VCaP (cell line): ENCODE measurements around the gene MCTP2.

Experiments
- H3K27ac ChIP-seq: fragments of 450-650 bp; 2 replicates; pipeline ENCODE4 v1.5.1; 2017
- CTCF ChIP-seq: fragments of 450-650 bp; conservative IDR thresholded peaks from 2 replicates; pipeline ENCODE4 v1.5.1; 2017; ENCODE audit warnings: mild to moderate bottlenecking, moderate library complexity

The MCTP2 gene

GRCh38 chr15:94455297-94455696, 223.9 kb downstream of the MCTP2 start:
- H3K27ac ChIP-seq: no peak overlapping the region
- no peak for TF ChIP-seq CTCF

DNA sequence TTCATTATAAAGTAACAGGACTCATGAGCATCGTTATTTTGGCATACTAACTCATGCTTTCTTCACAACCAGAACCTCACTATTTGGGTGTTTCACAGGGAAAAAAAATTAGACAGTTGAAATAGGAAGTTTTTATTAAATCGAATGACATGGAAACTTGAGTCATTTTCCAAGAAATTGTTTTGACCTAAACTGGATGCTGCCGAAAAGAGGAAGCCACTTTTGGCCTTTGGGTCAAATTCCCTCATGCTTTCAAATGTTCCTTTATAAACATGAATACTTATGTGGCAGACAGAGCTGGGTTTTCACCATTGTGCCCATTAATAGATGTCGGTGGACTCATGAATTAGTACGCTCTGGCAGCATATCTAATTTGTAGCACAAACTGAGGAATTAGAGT, 224.9 kb downstream of the MCTP2 start:
- TF ChIP-seq CTCF: no peak
- no peak overlapping the region for H3K27ac ChIP-seq

DNA sequence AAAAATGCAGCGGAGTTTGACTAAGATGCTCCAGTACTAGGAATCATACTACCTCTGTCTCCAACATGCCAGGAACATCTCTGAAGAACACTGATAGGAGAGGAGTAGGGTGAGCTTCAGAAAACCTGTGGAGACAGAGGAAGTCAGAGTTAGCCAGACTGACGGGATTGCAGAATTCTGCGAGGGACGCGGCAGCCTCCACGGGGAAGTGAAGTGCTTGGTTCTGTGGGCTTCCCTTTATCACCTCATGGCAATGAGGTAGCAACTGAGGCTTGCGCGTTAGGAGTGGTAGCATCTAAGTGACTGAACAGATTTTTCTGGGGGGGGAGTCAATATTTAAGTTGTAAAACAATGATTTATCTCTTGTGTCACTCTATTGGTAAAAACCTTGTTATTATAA, 226.3 kb downstream of the MCTP2 start:
- H3K27ac ChIP-seq: no peak overlapping the region
- TF ChIP-seq CTCF: no peak

DNA sequence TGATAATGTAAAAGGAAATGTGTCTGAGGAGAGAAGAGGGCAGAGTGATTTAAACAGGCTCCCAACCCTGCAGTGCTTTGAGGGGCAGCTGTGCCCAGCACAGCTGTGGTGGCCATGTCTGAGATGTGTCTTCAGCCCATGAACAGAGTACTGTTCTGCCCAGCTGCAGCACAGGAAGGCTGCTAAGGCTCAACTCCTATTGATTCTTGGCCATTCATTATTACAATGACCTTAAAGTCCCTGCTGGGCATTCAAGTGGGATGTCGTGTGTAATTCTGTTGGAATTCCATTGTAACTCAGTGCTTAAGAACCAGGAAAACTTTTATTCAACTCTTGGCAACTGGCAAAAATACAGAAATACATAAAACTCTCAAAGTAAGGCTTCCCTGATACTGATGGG, 229.3 kb downstream of the MCTP2 start:
- TF ChIP-seq CTCF: no peak
- no peak overlapping the region for H3K27ac ChIP-seq

DNA sequence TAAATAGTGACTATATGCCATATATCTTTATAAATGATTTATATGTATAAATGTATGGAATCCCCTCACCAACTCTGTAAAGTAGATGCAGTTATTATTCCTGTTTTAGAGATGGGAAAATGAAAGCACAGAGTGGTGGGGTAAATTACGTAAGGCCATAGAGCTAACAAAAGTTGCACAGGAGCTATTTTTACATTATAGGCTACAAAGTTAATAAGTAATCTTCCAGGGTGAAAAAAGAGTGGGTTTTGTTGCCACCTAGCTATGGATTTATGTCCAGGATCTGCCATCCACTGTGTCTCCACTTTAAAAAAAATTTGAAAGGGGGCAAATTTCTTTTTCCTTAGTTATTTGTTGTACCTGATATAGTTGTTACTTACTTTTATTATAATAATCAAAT, 235.7 kb downstream of the MCTP2 start:
- TF ChIP-seq CTCF: no peak
- H3K27ac ChIP-seq: no peak overlapping the region

DNA sequence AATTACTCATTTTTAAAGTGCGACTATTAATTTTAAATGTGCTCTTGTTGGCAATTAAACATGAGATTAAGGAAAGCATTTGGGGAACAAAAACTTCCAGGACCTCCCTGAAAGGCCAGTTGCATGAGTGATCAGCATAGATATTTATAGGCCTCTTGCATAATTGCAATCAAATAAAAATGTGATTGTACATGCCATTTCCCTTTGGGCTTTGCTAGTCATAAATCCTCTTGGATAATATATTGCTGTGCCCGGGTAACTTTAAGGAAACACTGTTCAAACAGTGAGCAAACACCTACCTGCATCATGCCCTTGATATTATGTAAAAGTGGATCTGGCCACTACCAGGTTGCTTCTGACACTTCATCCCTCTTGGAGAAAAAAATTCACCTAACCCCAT, 239.1 kb downstream of the MCTP2 start:
- TF ChIP-seq CTCF: no peak
- peak overlapping the region; percentile 62 for H3K27ac ChIP-seq

- no peak for TF ChIP-seq CTCF
- H3K27ac ChIP-seq: no peak overlapping the region
Measured at GRCh38 chr15:94476686-94477085, 245.3 kb downstream of the MCTP2 start.
